GM18511 (cell line): ENCODE results near the gene NMS.
"Not testable (repeated sequence)": the region's sequence is repeated elsewhere in the genome, so short reads cannot be mapped to it uniquely, and the experiment has no call there.

ENCODE experiments used
- ATAC-seq: cut with Tn5 transposase; IDR thresholded peaks from one replicate; pipeline ENCODE4 v1.9.1; 2021; ENCODE audit warnings: mild to moderate bottlenecking, moderate library complexity; ENCODE audit not compliant: unreplicated experiment

NMS gene, protein sequence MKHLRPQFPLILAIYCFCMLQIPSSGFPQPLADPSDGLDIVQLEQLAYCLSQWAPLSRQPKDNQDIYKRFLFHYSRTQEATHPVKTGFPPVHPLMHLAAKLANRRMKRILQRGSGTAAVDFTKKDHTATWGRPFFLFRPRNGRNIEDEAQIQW

DNA sequence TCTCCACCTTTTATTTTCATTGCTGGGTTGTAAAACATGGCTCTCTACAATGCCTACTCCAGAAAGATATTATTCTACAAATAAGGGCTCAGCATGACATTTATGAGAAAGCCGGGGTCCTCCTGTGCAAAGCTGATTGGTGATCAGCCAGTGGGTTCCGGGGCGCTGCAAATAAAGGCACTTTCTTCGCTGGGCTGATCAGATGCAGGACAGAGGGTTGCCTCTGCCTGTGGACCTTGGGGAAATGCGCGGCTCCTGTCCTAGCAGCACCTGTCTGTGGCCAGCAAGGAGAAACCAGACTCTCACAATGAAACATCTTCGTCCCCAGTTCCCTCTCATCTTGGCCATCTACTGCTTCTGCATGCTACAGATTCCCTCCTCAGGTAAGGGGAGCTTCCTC, at the start of gene NMS:
TSS of gene NMS (plus strand) at position 301 of the 400 bp plus-strand sequence. CDS start at position 308, 7 bp downstream.
- no peak for ATAC-seq

DNA sequence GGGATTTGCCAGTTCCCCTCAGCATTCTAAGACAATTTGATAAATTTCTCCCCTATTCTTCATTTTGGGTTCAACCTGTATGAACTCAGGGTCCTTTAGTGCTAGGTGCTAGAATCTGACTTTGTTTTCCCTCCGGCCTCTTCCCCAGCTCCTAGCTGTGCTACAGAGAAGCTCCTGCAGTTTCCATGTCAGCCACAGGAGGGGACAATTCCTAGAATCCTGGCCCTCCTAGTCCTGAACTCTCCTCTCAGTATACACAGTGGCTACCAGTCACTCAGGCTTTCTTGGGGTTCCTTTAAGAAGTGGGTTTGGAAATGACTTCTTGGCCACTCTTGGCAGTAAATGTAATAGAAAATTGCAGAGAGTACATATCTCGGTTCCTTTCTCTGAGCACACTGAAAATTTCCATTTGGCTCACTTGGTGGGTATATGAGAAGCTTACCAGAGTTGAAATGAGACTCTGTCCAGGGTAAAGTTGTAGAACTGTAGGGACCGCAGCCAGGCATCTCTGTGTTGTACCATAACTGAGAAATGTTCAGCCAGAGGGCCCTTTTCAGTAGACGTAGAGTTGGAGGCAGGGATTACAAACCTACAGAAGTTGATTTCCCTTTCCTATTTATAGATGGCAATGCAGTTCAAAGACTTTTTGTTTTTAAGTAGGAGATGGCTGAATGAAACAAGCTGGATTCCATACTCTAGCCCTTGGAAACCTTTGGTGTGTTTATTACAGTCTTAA, 47.8 kb upstream of the NMS start:
- ATAC-seq = no peak

DNA sequence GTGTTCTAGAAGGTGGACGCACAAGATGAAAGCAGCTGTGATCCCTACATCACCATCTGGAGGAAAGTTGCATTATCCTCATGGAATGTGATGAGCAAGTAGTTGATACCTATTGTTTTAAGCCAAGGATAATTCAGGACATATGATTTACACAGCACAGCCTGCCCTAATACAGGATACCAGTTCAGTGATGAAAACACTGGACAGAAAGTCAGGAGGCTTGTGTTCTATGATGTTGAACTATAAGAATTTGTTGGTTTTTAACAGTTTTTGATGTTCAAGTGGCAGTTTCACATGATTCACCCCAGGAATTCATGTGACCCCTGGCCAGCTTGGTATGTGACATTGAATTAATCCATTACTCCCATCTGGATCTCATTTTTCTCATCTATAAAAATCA, 46.7 kb upstream of the NMS start:
- no peak for ATAC-seq

DNA sequence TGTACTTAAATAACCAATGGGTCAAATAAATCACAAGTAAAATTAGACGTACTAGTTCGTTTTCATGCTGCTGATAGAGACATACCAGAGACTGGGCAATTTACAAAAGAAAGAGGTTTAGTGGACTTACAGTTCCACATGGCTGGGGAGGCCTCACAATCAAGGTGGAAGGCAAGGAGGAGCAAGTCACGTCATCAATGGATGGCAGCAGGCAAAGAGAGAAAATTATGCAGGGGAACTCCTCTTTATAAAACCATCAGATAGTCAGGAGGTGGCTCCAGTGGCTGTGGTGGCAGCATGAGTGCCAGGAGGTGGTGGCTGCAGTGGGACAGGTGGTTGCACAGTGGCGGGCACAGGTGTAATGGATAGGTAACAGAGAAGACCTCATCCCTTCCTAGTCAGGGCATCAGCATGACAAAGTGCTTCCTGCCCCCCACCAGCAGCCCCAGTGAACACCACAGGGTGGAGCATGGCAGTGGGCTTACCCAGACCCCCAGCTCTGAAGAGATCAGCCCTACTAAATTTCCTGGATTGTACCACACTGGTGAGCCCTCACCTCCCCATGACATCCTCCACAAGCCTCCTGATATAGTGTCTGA, 45.9 kb upstream of the NMS start:
- no peak for ATAC-seq

DNA sequence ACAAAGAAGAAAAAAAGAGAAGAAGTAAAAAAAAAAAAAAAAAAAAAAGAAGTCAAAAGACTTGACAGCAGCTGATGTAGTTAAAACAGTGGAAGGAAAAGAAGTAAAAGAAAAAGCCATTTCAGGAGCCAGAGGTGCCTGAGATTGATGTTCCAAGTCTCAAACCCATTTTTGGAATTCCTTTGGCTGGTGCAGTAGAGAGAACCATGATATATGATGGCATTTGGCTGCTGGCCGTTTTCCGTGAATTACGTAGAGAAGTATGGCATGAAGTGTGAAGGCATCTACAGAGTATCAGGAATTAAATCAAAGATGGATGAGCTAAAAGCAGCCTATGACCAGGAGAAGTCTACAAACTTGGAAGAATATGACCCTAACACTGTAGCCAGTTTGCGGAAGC, 45.2 kb upstream of the NMS start:
- no peak for ATAC-seq

DNA sequence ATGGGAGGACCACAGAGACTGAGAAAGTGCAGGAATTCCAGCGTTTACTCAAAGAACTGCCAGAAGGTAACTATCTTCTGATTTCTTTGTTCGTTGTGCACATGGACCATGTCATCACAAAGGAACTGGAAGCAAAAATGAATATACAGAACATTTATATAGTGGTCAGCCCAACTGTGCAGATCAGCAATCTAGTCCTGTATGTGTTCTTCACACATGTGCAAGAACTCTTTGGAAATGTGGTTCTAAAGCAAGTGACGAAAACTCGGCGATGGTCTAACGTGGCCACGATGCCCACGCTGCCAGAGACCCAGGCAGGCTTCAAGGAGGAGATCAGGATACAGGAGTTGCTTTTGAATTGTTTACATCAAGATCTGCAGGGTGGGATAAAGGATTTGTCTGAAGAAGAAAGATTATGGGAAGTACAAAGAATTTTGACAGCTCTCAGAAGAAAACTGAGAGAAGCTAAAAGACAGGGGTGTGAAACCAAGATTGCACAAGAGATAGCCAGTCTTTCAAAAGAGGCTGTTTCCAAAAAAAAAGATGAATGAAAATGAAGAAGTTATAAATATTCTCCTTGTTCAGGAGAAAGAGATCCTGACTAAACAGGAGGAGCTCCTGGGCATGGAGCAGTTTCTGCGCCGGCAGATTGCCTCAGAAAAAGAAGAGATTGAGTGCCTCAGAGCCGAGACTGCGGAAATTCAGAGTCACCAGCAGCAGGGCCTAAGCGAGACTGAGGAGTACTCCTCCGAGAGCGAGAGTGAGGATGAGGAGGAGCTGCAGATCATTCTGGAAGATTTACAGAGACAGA, 44.5 kb upstream of the NMS start:
- ATAC-seq = no peak

DNA sequence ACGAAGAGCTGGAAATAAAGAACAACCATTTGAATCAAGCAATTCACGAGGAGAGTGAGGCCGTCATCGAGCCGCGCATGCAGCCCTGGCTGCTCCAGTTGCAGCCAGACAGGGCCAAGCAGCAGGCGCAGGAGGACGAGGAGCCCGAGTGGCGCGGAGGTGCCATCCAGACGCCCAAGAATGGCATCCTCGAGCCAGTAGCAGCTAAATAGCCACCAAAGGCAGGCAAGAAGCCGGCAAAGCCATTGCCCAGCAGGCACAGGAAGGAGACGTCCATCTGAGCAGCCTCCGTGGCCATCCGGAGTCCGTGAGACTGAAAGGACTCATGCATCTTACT, 43.9 kb upstream of the NMS start:
- no peak for ATAC-seq

DNA sequence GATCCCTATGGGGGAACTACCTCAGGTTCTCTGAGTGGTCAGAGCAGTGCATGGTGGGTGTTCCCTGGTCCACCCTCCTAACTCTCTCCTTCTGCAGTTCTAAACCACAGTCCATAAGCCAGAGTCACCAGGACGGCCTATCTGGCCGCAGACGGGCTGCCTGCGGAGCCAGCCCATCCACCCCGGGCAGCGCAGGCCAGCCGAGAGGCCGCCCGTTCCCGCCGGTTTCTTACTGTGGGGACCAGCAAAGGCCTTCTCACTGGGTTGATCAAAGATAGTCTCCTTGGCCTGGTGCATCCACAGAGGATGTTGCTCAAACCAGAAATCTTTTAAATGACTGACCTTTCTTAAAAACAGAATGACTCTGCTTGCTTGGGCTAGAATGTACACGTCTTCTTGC, 43.2 kb upstream of the NMS start:
- no peak for ATAC-seq

DNA sequence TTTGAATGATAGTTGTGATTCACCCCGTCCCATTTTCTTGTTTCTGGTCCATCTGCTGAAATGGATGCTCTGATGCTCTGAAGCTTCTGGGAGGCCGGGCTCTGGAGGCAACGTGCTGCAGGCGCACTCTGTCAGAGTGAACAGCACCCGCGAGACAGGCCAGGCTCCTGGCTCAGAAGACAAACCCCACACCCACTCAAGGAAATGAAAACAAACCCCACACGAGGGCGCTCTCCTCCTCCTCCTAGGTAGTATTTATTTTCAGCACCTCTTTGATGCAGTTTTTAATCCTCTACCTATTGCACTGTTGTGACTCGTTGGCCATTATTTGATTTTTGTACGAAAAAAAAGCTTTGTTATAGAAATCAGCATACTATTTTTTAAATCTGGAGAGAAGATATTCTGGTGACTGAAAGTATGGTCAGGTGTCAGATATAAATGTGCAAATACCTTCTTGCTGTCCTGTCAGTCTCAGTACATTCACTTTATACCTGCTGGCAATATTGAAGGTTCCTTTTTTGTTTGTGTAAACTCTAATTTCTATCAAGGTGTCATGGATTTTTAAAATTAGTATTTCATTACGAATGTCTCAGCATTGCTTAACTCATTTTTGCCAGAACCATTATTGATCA, 42.5 kb upstream of the NMS start:
- no peak for ATAC-seq

DNA sequence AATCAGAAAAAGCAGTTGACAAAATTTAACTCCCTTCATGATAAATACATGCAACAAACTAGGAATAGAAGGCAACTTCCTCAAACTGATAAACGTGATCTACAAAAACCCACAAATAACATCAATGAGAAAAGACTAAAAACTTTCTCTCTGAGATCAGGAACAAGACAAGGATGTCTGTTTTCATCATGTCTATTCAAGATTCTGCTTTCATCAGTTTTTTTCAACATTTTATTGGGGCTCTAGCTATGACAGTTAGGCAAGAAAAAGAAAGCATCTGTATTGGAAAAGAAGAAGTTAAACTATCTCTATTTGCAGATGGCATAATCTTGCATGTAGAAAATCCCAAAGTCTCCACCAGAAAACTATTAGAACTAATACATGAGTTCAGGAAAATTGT, 40.6 kb upstream of the NMS start:
- ATAC-seq = no peak

DNA sequence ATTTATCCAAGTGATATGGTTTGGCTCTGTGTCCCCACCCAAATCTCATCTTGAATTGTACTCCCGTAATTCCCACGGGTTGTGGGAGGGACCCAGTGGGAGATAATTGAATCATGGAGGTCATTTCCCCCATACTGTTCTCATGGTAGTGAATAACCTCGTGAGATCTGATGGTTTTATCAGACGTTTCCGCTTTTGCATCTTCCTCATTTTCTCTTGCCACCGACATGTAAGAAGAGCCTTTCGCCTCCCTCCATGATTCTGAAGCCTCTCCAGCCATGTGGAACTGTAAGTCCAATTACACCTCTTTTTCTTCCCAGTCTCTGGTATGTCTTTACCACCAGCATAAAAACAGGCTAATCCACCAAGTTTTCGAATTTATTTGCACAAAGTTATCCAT, 32.5 kb upstream of the NMS start:
- ATAC-seq = no peak

DNA sequence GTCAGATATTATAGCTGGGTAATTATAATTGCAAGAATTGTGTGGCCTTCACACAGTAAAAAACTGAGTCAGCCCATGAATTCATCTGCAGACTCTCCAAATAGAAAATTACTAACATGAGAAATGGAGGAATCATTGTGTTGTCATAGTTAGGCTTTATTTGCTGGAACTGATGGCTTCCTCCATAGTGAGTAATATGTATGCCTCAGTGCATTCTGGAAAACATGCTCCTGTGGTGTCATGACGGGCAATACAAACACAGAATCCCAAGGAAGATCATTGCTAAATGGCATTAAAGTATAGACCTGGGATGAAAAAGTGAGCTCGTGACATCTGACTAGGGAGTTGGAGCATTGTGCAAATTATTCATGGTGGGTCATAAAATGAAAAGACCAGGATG, 23.6 kb upstream of the NMS start:
- no peak for ATAC-seq

DNA sequence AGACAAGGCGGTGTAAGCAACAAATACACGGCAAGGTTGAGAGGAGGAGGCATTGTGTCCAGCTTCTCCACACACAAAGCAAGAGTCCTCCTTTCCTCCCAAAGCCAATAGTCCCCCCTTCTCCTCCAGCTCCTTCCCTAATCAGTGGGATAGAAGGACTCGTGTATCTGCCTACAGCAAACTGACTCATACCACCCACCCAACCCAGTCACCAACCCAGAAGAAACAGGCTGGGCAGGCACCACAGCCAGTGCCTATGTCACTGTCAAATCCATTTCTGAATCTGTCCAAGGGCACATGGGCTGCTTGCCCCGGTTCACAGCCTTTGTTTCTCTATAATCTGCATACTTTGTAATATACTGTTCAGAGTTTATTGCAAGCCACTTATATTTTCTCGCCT, 19.2 kb upstream of the NMS start:
- no peak for ATAC-seq

DNA sequence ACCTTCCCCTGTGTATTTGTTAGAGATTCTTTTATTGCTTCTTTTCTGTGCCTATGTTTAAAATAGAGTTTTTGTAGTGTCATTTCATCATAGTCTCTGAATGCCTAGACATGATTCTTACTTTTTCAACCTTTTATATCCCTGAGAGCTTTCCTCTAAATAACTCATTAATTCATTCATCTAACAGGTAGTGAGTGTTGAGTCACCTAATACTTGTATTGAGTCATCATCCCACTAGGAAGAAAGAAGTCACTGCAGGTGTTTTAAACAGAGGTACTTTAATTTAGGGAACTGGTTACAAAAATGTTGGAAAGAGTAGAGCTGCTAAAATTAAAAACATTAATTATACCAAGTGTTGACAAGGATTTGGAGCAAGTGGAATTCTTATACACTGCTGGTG, 18.5 kb upstream of the NMS start:
- ATAC-seq = no peak

DNA sequence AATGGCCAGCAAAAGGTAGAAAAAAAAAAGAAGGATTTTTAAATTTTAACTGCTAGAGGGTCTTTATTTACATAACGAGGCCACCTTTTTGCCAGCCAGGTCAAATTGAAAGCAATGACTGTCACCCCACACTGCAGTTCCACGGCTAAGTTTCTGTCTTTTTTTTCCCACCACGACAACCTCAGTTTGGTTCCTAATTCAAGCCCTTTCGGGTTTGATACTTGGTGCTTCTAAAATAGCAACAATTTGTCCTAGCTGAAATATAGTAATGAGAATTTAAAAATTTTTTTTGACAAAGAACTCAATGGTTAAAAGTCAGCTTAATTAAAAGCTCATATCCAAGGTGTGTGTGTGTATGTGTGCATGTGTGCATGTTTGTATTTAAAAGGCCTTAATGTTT, 16.4 kb upstream of the NMS start:
- ATAC-seq = peak; percentile 63

DNA sequence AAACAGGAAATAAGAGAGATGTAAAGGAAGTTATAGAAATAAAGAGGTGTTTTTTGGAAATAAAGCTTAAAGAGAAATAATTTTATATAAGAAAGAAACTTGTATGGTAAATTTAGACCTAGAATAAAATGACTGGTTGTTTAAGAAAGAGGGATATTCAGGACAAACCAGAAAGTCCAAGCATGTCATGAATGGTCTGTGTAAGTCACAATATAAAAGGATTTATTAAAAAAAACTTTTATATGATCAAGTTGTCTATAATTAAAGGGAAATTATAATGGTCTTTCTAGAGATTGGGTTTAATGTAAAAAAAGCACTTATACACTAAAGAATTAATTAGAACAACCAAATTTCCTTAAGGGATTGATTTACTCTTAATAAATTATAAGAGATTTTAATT, 13.9 kb upstream of the NMS start:
- ATAC-seq = not testable (repeated sequence)

DNA sequence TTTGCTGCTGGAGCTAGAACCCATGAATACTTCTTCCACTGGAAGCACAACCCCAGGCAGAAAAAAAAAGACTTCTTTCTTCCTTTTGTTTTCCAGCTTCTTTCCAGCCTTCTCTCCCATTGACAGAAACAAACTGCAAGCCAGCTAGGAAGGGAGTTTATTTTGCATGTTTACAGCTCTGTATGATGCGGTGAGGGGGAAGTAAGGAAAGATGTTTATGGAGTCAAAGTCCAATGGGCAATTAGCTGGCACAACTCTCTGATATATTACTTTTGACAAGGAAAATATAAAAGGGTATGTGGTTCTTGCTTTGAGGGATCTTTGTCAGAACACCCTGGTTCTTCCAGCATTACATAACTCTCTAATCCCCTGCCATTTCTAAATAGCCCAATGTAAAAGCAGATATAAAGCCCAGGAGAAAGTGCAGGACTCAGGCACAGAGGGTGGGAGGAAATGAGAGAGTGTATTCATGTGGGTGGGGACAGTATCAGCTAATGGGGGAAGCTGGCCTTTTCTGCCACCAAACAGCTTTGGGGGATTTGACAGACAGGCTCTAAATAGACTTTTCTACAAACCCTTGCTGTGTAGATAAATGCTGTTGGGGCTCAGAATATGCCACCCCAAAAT, 9.3 kb upstream of the NMS start:
- ATAC-seq = no peak

DNA sequence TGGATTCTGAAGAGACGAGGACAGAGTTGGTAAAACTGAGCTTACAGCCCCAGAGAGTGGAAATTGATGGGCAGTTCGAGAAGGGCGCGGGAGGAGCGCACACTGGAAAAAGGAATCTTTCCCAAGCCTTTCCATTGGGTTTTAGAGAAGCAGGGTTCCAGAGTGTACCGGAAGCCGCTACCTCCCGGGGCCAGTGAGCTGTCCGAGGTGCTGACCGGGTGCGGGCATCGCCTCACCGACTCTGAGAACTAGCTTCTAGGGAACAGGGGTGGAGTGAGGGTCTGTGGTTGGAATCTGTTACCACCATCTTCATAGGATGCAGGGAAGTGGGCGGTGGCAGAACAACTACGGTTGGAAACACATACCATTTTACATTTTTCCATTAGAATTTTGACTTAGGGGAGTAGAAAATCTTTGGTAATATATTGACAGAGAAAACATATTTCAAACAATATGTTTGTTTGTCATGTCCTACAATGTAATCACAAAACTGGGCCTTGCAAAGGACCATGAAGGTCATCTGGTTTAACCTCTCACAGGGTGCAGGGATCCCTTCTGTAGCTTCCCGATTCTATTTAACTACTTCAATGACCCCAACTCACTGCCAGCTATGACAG, 724 bp downstream of the NMS start:
- no peak for ATAC-seq

DNA sequence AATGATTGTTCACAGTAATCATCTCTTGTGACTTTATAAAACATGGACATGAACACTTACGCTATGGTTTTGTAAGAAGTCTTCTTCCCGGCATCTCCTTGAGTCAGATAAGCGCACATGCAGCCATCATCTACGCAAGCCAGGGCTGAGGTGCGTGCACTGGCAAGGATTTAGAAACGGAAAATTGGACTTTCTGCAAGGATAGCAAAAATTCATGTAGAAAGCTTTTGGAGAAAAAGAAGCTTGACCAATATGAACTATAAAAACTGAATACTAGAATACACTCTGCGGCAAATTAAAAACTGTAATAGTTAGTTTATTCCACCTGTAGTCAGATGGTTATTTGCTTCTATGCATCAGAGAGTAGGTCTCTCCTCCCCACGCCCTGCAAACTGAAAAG, 6.3 kb downstream of the NMS start:
- no peak for ATAC-seq

DNA sequence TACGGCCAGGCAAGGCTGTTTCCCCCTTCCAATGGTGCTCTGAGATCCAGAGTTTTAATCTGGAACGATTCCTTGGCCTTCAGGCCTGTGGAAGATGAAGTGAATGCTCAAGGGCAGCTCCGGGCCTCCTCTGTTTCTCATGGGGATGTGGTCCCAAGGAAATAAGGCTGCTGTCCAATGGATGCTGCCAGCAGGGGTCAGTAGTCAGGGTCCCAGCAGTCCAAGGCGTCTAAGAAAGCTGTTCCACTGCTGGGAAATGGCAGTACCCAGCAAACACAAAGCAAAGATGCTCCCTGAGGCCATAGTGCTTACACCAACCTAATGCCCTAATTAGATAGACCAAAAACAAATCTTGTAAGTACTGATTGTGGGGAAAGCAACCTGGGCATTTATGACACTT, 12.5 kb downstream of the NMS start:
- ATAC-seq = no peak

DNA sequence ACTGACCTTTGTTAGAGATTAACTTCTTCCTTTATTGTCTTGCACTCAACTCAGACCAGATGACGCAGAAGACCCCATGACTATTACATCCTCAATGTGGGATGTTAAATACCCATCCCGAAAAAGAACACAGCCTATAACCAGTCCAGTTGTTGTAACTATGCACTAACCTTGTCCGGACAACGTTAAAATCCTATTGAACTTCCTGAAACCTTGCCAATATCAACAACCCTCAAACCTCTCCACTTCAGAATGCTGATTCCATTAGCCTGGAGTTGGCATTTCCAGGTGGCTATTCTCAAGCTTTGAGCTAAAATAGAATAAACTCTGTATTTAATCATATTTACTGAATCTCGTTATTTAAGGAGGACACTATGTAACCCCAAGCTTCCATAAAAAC, 13.6 kb downstream of the NMS start:
- no peak for ATAC-seq
